ENCODE measurements around the gene SPATA19.

The SPATA19 gene

DNA sequence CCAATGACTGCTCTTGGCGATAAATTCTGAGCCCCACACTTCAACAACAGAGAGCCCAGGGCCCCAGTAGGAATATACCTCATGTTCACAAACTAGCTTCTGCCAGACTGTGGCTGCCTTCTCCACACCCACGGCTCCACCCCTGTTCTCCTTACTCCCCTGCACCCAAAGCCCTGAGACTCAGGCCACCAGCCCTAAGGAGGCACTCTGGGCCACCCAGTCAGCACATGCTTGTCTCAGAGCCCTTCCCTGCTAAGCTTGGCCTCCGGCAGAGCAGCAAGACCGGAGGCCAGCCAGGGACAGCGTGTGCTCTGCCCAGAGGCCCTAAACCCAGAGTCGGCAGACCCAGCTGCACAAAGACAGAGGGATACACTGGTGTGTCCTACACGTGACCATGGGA lies 27.9 kb downstream of the SPATA19 start:
- DNase-seq: no peak

DNA sequence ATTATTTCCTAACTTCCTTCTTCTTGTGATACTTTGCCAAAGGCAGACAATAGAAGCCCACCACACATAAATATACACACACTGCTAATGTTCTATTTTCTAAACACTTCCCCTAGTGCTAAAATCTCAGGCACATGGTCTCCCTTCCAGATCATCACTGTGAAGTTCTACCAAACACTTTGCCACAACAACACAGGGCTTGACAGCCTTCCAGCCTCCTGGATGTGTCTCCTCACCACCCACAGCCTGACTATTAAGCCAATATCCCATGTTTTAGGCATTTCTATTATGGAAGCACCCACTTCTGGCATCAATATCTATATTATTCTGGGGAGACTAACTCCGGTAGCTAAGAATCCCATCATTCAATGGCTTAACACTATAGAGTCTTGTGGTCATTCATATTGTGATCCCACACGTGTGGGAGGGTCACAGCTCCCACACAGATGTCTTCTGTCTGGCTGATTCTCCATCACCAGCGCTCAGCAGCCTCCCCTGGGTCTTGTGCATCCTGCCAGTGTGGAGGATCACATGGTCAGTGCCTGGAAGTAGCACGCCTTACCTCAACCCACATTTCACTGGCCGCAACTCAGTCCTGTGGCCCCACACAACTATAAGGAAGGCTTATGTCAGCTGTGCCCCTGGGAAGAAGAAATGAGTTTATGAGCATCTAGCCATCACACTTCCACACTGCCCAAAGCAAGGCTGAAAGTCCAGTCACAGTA lies 29.0 kb downstream of the SPATA19 start:
- no peak for DNase-seq

DNA sequence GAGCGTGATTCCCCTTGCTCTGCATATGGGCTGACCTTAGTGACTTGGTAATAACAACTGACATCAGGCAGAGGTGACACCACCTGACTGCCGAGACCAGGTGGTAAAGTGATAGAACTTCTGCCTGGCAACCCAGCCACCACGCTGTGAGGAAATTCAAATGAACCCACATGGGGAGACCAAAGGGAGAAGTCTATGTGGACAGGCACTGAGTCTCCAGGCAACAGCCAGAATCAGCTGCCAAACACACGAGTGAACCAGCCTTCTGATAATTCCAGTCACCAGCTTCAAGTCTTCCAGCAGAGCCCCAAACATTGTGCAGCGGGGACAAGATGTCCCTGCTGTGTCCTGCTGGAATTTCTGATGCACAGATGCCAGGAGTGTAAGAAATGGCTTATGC lies 29.7 kb downstream of the SPATA19 start:
- no peak for DNase-seq

DNA sequence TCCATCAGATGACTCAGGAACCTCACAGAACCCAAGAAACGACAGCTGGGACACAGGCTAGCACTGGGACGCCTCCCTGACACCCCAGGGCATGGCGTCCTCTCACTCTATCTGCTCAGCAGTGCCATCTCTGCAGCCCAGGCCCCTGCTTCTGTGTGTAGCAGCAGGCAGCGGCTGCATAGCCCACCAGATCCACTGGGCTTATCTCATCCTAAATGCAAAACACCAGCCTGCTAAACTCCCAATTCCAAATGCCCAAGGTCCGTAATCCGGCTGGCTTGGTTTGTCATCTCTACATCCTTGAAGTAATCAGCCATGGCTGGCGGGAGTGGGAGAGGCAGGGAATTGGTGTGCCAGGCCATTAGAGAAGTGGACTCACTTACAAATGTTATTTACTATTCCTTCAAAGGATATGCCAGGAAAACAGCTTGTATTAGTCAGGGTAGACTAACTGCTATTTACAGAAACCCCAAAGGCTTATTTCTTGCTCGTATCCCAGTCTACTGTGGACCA lies 30.7 kb downstream of the SPATA19 start:
- DNase-seq: no peak

DNA sequence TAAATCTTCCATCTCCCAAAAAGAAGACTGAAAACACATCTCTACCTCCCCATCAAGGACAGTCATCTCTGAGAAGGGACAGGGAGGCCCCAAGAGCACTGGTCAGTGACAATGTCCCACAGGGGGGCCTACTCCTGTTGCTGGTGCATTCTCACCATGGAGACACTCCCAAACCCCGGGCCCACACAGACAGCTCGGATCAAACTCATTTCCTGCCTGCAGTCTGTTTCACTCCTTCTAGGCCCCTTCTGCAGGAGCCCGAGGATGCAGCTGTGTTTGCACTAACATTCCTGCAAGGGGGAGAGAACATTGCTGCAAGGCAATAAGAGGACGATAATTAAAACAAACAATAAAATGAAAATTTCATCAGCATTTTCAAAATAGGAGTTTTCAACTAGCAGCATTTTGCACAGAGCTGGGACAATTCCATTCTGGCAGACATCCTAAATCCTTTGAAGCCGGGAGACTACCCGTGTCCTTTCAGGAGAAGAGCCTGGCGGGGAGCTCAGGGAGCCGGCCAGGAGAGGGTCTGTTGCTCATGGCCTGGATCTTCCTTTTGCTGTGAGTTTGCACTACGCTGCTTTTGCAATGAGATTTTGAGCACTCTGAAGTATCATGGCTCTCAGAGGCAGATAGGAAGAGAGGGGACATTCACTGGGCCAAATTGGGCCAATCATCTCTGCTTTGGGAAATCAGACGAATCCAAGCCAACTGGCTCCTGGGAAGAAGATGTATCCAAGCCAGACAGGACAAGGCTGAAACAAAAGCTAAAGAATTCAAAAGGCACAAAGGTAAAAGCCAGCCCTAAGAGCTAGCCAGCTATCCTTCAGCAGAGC lies 33.2 kb downstream of the SPATA19 start:
- DNase-seq: no peak

DNA sequence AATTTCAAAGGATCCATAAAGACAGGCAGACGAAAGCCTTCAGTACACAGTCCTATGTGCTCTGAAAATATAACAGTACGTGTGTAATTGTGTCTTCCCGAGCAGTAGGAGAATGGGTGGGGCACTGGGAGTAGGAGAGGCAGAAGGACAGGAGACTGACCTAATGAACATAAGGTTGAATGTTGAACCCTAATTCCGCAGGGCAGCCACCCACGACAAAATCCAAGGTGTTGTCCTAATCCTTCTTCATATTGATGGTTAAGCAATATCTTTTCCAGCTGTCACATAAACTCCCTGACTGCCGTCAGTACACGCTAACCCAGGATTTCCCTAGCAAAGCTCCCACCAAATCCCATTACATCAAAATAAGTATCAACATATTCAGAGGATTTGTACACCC lies 34.5 kb downstream of the SPATA19 start:
- DNase-seq: no peak

DNA sequence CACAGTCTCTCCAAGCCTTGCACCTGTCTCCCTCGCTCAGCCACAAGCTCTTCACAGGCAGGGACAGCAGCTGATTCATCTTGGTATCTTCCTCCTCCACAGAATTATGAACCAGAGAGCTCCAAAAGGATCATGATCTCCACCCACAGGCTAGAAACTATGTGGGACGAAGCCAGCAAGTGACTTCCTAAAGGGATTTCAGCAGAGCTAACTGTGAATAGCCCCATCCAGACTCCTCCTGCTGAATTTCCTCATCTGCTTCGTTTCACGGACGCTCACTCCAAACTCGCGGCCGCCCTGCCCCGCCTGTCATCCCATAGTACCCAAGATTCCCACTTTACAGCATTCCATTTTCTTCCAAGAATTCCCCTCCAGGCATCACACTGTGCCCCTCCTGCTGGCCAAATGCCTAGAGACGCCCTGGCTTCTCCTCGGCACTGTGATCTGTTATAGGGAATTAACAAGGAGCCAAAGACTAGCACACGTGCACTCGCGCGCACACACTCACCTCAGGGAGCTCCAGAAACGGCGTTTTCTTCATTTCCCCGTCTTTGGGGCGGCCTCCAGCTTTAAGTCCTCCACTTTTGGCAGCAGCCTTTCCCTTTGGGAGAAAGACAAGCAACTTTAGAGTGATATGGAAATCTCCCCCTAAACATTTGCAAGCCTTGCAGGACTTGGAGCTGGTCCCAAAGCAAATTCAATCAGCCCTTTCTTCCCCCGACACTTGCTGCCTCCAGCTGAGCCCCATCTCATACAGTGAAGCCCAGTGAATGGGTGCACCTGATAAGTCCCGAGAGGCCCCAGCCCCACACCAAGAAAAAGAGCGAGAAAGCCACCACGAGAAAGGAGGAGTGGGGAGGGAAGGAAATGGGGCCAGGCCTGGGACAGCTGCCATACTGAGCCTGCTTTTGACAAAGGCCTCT lies 35.5 kb downstream of the SPATA19 start:
- no peak for DNase-seq

DNA sequence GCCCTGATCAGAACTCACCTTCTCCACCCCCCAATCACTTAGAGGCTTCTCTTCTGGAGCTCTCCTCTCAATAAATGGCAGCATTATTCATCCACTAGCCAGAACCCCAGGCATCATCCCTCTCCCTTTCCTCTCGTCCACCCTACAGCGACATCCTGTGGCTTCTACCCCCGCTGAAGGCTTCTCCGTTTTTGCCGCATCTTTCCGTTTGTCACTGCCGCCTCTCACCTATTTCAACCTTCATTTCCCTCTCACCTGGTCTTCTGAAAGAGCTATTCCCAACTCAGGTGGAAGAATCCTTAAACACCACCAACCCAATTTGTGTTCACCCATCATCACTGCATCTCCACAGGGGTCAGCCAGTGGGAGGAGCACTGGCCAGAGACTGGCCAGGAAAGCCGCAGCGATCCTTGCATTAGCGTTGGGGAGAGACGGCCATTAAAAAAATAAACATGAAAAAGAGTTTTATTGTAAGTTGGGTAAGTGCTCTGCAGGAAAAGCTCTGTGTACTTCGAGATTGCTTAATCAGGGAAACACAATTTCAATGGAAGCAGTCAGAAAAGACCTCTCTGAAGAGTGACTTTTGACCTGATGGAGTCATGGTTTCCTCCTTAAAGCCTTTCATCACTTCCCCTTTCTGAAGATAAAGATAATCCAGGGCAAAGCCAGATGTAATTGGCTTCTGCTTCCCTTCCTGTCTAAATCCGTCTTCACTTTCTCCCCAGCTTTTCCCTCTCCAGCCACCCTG lies 36.7 kb downstream of the SPATA19 start:
- DNase-seq: no peak

DNA sequence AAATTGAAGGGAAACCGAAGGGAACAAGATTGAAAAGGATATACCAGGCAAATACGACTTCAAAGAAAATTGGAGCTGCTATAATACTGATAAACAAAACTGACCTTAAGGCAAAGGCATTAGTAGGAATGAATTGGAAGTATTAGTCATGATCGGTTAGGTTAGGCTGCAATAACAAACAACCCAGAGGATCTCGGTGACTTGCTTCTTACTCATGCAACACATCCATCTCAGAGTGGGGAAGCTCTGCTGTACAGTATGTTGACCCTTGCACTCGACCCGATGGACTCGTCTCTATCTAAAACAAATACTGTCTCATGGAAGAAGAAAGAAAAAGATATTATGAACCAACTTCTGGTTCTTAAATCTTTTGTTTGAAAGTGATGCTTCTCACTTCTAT lies 42.3 kb downstream of the SPATA19 start:
- DNase-seq: no peak

DNA sequence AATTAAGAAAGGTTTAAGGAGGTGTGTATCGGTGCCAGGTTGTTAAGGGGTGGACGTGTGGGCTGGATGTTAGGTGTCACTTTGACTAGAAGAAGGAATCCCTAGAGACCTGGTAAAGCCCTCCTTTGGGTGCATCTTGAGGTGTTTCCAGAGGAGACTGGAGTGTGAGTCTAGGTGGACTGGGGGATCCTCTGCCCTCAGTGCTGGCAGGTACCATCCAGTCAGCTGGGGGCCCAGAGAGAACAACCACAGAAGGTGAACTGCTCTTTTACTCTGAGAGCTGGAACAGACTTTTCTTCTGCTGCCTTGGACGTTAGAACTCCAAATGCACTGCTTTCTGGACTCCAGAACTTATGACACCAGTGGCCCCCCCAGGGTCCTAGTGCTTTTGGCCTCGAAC lies 44.0 kb downstream of the SPATA19 start:
- DNase-seq: no peak

DNA sequence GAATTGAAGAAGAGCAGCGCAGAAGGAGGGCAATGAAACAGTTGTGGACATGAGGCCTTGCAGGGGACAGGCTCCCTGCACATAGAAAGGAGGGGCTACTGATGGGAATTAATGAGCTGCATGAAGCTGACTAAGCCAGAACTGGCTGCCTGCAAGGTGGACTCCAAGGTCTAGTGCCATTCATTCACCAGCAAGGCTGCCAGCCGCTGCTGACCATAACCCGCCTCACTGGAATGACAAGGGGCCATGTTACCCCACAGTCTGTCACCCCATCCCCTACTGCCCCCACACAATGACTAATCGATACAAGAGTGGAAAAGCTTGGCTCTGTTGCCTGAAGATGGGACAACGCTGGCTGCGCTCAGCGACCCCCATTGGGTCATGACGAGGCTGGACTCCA lies 44.6 kb downstream of the SPATA19 start:
- no peak for DNase-seq

DNA sequence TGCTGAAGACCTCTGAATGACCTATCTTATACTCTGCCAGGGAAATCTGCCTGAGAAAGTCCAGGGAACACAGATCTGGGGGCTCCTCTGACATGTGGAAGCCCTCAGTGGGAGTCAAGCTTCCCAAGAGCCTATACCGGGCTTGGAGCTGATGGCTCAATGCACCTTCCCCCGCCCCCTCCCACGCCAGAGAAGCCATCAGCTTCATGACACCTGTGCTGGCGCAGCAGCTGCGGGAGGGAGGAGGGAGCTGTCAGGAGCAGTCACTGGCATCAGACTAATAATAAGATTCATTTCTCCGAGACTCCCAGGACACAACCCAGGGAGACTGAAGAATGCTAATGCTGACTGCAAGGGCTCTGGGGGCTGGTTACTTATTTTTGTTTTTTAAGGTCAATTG lies 47.8 kb downstream of the SPATA19 start:
- no peak for DNase-seq

DNA sequence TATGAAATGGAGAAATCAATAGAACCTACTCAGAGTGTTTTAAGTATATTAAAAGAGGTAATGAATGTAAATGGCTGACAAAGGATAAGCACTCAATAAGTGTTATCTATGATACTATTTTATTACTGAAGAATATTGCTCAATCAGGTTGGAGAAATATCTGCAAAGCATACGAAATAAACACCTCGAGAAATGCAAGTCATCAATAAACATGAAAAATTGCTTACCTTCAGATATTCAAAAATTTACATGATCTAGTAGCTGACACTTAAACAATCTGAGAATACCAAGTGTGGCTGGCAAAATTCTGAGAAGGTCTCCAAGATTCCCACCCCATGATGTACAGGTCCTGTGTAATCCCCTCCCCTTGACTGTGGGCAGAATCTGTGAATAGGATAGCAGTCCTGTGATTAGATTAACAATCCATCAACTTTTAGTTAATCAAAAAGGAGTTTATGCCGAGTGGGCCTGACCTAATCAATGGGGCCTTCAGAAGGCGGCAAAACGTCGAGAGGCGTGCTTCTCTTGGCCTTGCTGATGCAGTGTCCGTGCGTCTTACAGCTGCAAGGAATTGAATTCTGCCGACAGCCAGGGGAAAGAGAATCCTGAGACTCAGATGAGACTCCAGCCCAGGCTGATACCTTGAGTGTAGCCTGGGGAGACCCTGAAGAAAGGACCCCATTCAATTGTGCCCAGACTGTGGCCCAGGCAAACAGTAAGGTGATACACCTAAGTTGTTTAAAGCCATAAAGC lies 49.1 kb downstream of the SPATA19 start:
- DNase-seq: no peak

DNA sequence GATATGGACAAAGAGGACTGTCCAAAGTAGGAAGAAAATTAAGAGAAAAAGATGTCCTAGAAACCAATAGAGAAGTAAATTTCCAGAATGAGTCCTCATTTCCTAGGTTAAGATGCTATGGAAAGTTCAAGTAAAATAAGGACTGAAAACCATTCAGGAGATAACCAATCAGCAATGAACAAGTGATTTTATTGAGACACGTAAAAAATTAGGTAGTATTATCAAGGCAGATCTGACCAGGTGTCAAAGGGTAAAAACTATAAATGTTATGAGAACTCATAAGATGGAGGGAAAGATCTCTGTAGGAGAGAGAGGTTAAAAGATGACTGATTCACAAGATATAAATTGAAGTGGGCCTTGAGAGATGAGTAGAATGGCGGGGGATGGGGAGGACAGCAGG lies 50.2 kb downstream of the SPATA19 start:
- no peak for DNase-seq

DNA sequence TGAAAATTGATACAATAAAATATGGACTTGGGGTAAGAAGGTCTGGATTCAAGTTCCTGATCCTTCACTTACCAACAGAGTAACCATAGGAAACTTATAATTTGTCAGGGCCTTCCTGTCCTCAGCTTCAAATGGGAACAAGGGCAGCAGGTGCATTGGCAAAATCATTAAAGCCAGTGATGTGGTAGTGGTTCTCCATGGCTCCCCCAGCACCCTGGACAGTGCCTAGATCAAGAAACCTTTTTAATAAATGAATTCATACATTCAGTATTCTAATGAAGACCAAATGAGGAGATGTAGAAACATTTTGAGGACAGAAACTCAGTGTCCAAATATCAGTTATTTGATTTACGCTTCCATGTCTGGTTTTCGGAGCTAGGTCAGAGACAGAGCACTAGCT lies 51.1 kb downstream of the SPATA19 start:
- DNase-seq: no peak

DNA sequence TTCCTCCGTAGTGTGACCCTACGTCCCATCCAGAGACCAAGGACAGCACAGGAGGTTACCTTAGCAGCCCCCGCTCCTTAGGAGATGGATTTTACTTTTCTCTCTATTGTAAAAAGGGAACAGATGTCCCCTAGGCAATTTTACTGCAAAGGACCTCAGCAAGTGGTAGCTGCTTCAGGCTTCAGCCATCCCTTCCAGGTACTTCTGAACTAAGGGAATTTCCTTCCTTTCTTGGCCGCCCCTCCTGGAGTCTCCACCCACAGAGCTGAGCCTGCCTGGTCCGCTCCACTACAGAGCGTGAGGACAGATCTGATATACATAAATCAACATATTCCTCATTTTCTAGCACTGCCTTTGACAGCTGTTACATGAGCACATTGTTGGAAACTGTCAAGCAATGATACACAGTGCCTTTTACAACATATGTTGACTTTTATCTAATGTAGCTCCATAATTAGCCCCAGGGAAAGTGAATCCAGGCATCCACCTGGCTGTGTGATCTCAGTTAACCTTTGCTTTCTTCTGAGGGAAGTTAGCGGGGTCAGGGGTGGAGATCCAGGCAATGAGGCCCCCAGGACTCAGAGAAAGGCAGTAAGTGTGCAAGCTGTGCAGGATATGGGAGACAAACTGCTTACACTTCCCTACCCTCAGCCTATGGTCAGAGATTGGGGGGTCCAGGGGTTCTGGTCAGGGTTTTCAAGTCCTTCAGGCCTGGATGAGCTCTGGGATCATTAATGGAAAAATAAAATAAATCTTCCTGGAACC lies 51.9 kb downstream of the SPATA19 start:
- no peak for DNase-seq

DNA sequence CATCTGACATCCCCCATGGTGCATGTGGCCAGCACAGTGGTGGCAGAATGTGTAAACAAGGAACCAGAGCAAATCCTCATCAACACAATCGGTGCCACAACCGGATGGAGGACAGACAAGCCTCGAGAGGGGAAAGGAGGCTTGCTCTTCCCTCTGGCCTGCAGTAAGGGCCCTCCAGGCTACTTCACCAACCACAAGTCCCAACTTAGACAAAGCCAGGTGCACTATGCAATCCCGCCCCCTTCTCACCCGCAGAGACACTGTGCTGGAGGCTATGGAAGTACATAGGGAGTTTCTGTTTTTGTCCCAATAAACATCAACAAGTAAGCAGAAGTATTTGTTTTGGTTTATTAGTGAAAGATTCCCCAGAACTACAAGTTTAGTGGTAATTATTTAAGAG lies 54.3 kb downstream of the SPATA19 start:
- DNase-seq: no peak

Data from activated CD4-positive, alpha-beta T cell treated with anti-CD3 and anti-CD28 coated beads, Interleukin-2, amount 50 U/mL, for 48 hours (primary cell).